Neural crest cell (in vitro differentiated cells): ENCODE results near the gene TOR1AIP1. TPM values are rescaled to one million over a fixed set of nuclear protein-coding genes. Genes with fewer than 3 reads are reported as not detected.
"Not testable (repeated sequence)": the region's sequence is repeated elsewhere in the genome, so short reads cannot be mapped to it uniquely, and the experiment has no call there.

ENCODE experiments used
- DNase-seq: peaks from one replicate; pipeline ENCODE4 v3.0.0; 2021; ENCODE audit warnings: low read depth, mixed read lengths, low spot score
- H3K27ac Mint-ChIP-seq: one replicate; pipeline ENCODE4 v1.8.0; 2021; ENCODE audit warnings: mild to moderate bottlenecking, mixed read lengths; ENCODE audit not compliant: unreplicated experiment
- H3K27me3 Mint-ChIP-seq: 2 replicates; pipeline ENCODE4 v1.8.0; 2021; ENCODE audit warnings: low read depth, mild to moderate bottlenecking, mixed read lengths
- H3K36me3 Mint-ChIP-seq: 2 replicates; pipeline ENCODE4 v1.8.0; 2021; ENCODE audit warnings: low read depth, mild to moderate bottlenecking, mixed read lengths
- H3K4me1 Mint-ChIP-seq: 2 replicates; pipeline ENCODE4 v1.8.0; 2021; ENCODE audit warnings: mixed read lengths
- H3K4me3 Mint-ChIP-seq: one replicate; pipeline ENCODE4 v1.8.0; 2021; ENCODE audit warnings: mild to moderate bottlenecking, mixed read lengths
- H3K9me3 Mint-ChIP-seq: 2 replicates; pipeline ENCODE4 v1.8.0; 2021; ENCODE audit warnings: mixed read lengths
- CTCF ChIP-seq: fragments of 200-600 bp; sonication (generic); conservative IDR thresholded peaks from 2 replicates; pipeline ENCODE4 v1.5.0; 2021; ENCODE audit warnings: antibody characterized with exemption, mild to moderate bottlenecking
- total RNA-seq: library from RNA; stranded (reverse); gene quantifications from 2 replicates; pipeline ENCODE4 v1.2.1, GENCODE V29; 2021

TOR1AIP1 gene
- total RNA-seq, 1 donor from 2014 or later: 22.1 TPM

GRCh38 chr1:179953974-179954492 is 71.9 kb downstream of the TOR1AIP1 start:
- peaks cover 28% of the 10 kb centered on the region for H3K4me1 Mint-ChIP-seq
- H3K36me3 Mint-ChIP-seq: no peaks in the 10 kb centered on the region
- H3K4me3 Mint-ChIP-seq: peak overlapping the region; percentile 88
- H3K27ac Mint-ChIP-seq: peak overlapping the region; percentile 82
- no peaks in the 10 kb centered on the region for H3K27me3 Mint-ChIP-seq
- TF ChIP-seq CTCF: peak; percentile 45
- H3K9me3 Mint-ChIP-seq: no peaks in the 10 kb centered on the region
- DNase-seq: no peak

GRCh38 chr1:179954493-179955286 is 72.6 kb downstream of the TOR1AIP1 start, which contains the start of gene CEP350:
Gene CEP350 (plus strand): TSS chr1:179954810. CDS start chr1:179986182, 31,372 bp downstream.
- Mint-ChIP-seq H3K36me3 (no peaks in the 10 kb centered on the region), H3K27ac (peak within 1 kb of the TSS; percentile 90), H3K4me1 (peaks cover 28% of the 10 kb centered on the region), H3K27me3 (no peaks in the 10 kb centered on the region), H3K4me3 (peak within 1 kb of the TSS; percentile 95), H3K9me3 (no peaks in the 10 kb centered on the region)
- peak; percentile 94 for DNase-seq
- no peak for TF ChIP-seq CTCF

- peaks cover 28% of the 10 kb centered on the region for H3K4me1 Mint-ChIP-seq
- DNase-seq: no peak
- TF ChIP-seq CTCF: peak; percentile 22
- no peaks in the 10 kb centered on the region for H3K27me3 Mint-ChIP-seq
- H3K4me3 Mint-ChIP-seq: peak overlapping the region; percentile 95
- H3K9me3 Mint-ChIP-seq: no peaks in the 10 kb centered on the region
- H3K27ac Mint-ChIP-seq: peak overlapping the region; percentile 90
- H3K36me3 Mint-ChIP-seq: no peaks in the 10 kb centered on the region
Measured at GRCh38 chr1:179955287-179955680, 73.2 kb downstream of the TOR1AIP1 start.

- Mint-ChIP-seq H3K4me1 (peaks cover 28% of the 10 kb centered on the region), H3K27ac (no peak overlapping the region)
Measured at GRCh38 chr1:179955731-179956130, 73.6 kb downstream of the TOR1AIP1 start.

GRCh38 chr1:179958359-179958758 is 76.3 kb downstream of the TOR1AIP1 start:
- H3K27me3 Mint-ChIP-seq: no peaks in the 10 kb centered on the region
- H3K4me1 Mint-ChIP-seq: peaks cover 28% of the 10 kb centered on the region
- H3K4me3 Mint-ChIP-seq: no peak overlapping the region
- no peak for DNase-seq
- peaks cover 12% of the 10 kb centered on the region for H3K36me3 Mint-ChIP-seq
- TF ChIP-seq CTCF: no peak
- no peak overlapping the region for H3K27ac Mint-ChIP-seq
- peaks cover 5% of the 10 kb centered on the region for H3K9me3 Mint-ChIP-seq

More at GRCh38 chr1:179955731-179956130, 73.6 kb downstream of the TOR1AIP1 start:
- DNase-seq: no peak
- H3K9me3 Mint-ChIP-seq: no peaks in the 10 kb centered on the region
- peak overlapping the region; percentile 95 for H3K4me3 Mint-ChIP-seq
- no peaks in the 10 kb centered on the region for H3K36me3 Mint-ChIP-seq
- H3K27me3 Mint-ChIP-seq: no peaks in the 10 kb centered on the region
- TF ChIP-seq CTCF: no peak

- H3K4me1 Mint-ChIP-seq: peaks cover 19% of the 10 kb centered on the region
- not testable (repeated sequence) for H3K27me3 Mint-ChIP-seq, DNase-seq, H3K4me3 Mint-ChIP-seq, H3K27ac Mint-ChIP-seq
- H3K36me3 Mint-ChIP-seq: peaks cover 17% of the 10 kb centered on the region
- peaks cover 10% of the 10 kb centered on the region for H3K9me3 Mint-ChIP-seq
Measured at GRCh38 chr1:179962168-179962567, 80.1 kb downstream of the TOR1AIP1 start.
